GM12864 (cell line): ENCODE data around the gene LIX1L.

ENCODE experiments used
- DNase-seq: peaks from one replicate; pipeline ENCODE4 v3.0.0-alpha.2; 2011; ENCODE audit warnings: low read depth
- H3K4me3 ChIP-seq: 2 replicates; pipeline ENCODE4 v1.5.1; 2011; ENCODE audit warnings: mild to moderate bottlenecking, low read depth, low read length, control low read depth
- CTCF ChIP-seq: IDR thresholded peaks from 2 replicates; pipeline ENCODE4 v1.5.1; 2011; ENCODE audit warnings: low read depth, mild to moderate bottlenecking, moderate library complexity, low read length, control low read depth, inconsistent platforms; ENCODE audit errors: missing control alignments

The LIX1L gene

GRCh38 chr1:145962157-145963102, 4.6 kb upstream of the LIX1L start:
- DNase-seq = no peak
- no peak for TF ChIP-seq CTCF

GRCh38 chr1:145961425-145962156, 3.8 kb upstream of the LIX1L start:
- no peak for DNase-seq
- no peak for TF ChIP-seq CTCF
- peak overlapping the region; percentile 65 for H3K4me3 ChIP-seq

More at GRCh38 chr1:145962157-145963102, 4.6 kb upstream of the LIX1L start:
- peak overlapping the region; percentile 65 for H3K4me3 ChIP-seq

- TF ChIP-seq CTCF = no peak
- DNase-seq = no peak
- peak overlapping the region; percentile 65 for H3K4me3 ChIP-seq
Measured at GRCh38 chr1:145961109-145961424, 3.2 kb upstream of the LIX1L start.

- peak overlapping the region; percentile 65 for H3K4me3 ChIP-seq
- TF ChIP-seq CTCF = peak; percentile 4
- DNase-seq = no peak
Measured at GRCh38 chr1:145960468-145961108, 2.8 kb upstream of the LIX1L start.

GRCh38 chr1:145959957-145960467, 2.2 kb upstream of the LIX1L start:
- H3K4me3 ChIP-seq = no peak overlapping the region
- DNase-seq = no peak
- TF ChIP-seq CTCF = no peak

GRCh38 chr1:145959333-145959732, 1.5 kb upstream of the LIX1L start:
- DNase-seq = no peak
- no peak overlapping the region for H3K4me3 ChIP-seq
- TF ChIP-seq CTCF = no peak
